Lower leg skin (tissue), 3 donors: ENCODE results near the gene FBLIM1.

ENCODE experiments used
- CTCF ChIP-seq, 3 donors: fragments of 450-650 bp; IDR thresholded peaks; one replicate each; pipeline ENCODE4 v1.5.1; 2016; ENCODE audit warnings: antibody characterized with exemption in 3 of 3, mild to moderate bottlenecking in 3 of 3, moderate library complexity in 2 of 3
- POLR2A ChIP-seq, 2 donors: fragments of 450-650 bp; IDR thresholded peaks; one replicate each; pipeline ENCODE4 v1.6.1; 2016 to 2017; ENCODE audit warnings: antibody characterized with exemption in 2 of 2, mild to moderate bottlenecking in 1 of 2, moderate library complexity in 1 of 2

DNA sequence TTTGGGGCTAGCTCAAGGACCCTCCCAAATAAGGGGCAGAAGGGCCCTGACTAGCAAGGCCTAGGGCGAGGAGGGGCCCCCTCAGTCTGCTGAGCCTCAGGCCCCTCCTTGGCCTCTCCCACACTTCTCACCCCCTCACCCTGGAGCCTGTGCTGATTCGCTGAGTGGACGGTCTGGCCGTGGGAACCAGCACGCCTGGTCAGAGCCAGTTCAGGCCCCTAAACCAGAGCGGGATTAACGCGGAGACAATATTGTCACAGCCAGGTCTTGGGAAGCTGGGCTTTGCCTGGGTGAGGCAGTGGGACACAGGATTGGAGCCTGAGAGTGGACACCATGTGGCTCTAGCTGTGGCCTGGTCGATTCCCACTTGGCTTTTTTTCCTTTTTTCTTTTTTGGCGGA, 4.8 kb upstream of the FBLIM1 start:
- TF ChIP-seq CTCF (IDR thresholded peaks at IDR 0.05) (no peak), POLR2A (IDR thresholded peaks at IDR 0.05) (no peak)
